ENCODE data around the gene NRIP3.
A peak's percentile ranks its signal among the peaks of the same experiment; 100 is the strongest.

The NRIP3 gene

DNA sequence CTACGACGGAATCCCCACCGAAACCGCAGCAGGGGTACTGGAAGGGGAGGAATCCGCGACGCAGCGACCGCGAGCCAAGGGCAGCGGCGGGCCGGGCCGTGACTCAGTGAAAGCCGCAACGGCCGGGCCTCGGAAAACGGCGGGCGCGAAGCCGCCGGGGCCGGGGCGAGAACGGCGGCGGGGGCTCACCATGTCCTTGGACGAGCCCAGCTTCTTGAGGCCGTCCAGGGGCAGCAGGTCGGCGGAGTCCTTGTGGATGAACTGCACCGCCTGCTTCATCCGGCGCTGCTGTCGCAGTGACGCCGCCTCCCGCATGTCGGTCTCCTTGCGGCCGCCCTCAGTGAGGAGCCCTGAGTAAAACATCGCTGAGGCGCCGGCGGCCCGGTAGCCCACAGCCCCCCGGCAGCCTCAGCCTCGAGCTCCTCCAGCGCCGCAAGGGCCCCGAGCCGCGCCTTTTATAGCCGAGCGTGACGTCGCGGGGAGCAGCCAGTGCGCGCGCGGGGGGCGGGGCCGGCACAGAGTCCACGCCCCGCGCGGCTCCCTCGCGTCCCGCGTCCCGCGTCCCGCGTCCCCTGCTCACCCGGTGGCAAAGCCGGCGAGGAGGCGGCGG, at the start of gene NRIP3:
Gene NRIP3 (minus strand): TSS at position 429 of the 610 bp plus-strand sequence. CDS start 66 bp downstream, at position 363.
- DNase-seq, result peak; percentile 13 to 16

DNA sequence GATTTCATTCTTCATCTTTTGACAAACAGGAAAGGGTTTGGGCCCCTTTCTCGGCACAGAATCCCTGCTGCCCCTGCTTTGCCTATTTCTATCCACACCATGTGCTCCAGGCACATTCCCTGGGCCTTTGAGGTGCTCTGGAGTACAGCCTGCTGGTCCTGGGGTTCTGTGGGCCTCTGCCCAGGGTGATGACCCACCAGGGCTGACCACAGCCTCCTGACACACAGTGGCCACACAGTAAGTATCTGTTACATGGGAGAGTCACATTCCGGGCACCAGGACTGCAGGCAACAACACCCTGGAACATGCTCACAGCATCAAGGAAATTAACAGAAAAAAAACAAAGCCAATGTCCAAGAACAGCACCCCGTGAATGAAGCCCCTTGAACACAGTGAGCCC, 48.5 kb upstream of the NRIP3 start:
- DNase-seq, result no peak

GRCh38 chr11:9049959-9050358, 46.2 kb upstream of the NRIP3 start:
- no peak for DNase-seq

DNA sequence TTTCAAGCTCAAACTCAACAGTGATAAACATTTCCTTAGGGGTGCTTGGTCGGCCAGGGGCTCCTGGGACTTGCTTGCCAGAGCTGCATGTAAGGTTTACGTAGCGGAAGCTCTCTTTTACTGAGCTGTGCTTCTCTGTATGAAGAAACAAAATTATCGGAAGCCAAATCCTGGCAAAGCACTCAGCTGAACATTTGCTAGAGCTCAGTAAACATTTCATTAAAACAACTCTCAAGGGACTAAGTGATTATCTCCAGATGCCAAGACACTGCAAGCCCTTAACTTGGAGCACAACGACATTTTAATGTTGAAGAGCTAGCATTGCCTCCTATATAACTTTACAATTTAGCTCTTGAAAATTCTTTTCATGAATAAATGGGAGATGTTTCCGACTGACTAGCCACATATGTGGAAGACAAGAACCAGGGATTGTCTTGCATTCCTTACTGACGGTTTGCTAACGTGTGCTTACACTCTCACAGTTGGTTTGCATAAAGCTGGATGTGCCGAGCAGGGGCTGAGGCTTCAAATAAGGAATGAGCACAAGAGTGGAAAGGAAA, 44.2 kb upstream of the NRIP3 start:
- DNase-seq, result no peak

- no peak for DNase-seq
These were observed 42.7 kb upstream of the NRIP3 start for GRCh38 chr11:9046481-9046880.

GRCh38 chr11:9042488-9042887, 38.7 kb upstream of the NRIP3 start:
- DNase-seq, result no peak

GRCh38 chr11:9041747-9042146, 37.9 kb upstream of the NRIP3 start:
- no peak for DNase-seq

DNA sequence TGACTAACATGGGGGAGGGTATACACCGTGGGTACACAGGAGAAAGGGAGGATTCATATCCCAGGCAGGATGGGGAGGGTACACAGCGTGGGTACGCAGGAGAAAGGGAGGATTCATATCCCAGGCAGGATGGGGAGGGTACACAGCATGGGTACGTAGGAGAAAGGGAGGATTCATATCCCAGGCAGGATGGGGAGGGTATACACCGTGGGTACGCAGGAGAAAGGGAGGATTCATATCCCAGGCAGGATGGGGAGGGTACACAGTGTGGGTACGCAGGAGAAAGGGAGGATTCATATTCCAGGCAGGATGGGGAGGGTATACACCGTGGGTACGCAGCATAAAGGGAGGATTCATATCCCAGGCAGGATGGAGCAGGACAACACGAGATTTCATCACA, 36.6 kb upstream of the NRIP3 start:
- DNase-seq, result no peak

- DNase-seq, result no peak
These were observed 36.1 kb upstream of the NRIP3 start for GRCh38 chr11:9039863-9040262.

GRCh38 chr11:9039198-9039597, 35.4 kb upstream of the NRIP3 start:
- no peak for DNase-seq

DNA sequence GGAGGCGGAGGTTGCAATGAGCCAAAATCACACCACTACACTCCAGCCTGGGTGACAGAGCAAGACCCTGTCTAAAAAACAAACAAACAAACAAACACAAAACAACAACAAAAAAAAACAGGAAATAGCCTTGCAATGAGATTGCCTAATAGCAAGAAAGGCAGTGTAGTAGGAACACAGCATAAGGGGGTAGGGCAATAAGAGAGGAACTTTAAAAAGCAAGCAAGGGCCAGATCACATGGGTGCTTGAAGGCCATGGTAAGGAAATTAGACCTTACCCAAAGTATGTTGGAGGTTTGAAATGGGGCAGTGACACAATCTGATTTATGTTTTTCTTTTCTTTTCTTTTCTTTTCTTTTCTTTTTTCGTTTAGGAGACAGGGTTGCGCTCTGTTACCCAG, 34.7 kb upstream of the NRIP3 start:
- DNase-seq, result no peak

DNA sequence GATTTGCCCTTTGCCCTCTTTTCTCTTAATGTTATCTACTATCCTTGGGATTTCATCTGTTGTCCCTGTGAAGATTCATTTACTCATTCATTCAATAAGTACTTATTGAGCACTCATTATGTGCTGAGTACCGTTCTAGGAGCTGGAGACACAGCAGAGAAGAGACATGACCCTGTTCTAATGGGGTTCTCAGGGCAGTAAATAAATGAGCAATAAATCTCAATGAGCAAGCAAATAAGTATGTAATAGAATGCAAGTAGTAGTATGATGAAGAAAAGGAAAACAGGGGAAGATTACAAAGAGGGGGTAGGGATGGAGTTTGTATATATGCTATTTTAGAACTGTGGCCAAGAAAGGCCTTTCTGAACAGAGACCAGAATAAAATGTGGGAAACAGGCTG, 34.2 kb upstream of the NRIP3 start:
- no peak for DNase-seq

- no peak for DNase-seq
These were observed 33.4 kb upstream of the NRIP3 start for GRCh38 chr11:9037046-9037780.

GRCh38 chr11:9030601-9031000, 26.8 kb upstream of the NRIP3 start:
- DNase-seq, result no peak

DNA sequence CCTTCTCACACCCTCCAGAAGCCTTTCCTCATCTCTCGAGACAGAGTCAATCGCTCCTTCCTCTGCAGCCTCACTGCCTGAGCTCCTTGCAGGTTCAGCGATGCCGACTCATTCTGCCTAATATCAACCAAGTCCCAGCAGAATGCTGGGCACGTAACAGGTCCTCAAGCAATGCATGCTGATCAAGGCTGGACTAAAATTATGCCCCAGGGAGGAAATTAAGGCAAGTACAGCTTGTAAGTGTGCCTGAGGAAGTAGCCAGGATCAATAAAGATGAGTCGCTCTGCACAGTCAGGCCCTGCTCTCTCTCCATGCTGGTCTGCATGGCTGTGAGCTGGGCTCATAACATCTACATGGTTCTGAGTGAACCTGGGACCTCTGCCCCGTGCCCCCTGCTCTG, 25.6 kb upstream of the NRIP3 start:
- no peak for DNase-seq

DNA sequence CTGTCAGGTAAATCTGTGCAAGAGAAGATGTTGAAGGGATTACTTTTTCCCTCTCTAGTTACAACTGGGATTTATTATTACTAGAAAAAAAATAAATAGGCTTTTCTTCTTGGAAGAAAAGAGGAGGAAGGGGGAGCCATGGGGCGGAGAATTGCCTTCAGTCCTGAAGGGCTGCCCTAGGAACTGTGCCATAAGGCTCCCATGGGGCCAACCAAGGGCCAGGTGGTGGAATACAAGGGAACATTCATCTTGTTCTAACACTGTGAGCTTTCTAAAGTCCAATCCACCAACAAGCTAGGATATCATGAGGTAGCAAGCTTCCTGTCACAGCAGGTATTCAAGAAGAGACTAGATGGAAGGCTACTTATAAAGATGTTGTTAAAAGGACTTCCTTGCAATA, 24.8 kb upstream of the NRIP3 start:
- DNase-seq, result no peak

DNA sequence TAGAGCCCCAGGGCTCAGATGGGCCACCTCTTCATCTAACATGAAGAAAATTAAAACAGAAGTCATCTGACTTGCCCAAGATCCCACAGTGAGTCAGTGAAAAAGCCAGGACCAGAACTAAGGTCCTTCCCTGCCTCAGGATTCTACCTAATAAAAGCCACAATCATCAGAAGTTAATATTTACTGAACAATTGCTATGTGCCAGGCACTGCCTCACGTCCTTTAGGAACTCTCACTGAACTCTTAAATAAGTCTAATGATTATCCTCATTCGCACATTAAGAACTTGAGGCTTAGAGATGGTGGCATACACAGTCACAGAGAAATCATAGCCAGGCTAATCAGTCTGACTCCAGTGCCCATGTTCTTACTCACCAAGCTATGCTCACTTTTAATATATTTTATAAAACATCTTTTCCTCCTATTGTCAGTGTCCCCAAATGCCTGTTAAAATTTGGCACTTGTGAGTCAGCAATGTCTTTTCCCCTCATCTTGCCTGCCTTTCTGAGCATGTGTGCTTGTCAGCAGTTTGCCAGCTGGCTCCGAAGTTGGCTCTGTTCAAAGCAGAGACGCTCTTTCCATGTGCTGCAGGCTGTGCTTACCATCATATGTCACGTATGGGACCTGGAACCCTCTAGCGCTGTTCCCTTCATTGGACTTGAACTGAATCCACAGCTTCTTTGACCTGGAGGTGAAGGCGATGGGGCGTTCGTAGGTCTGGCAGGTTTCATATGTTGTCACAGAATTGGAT, 21.5 kb upstream of the NRIP3 start:
- DNase-seq, result no peak

- no peak for DNase-seq
These were observed 19.3 kb upstream of the NRIP3 start for GRCh38 chr11:9022961-9023680.

DNA sequence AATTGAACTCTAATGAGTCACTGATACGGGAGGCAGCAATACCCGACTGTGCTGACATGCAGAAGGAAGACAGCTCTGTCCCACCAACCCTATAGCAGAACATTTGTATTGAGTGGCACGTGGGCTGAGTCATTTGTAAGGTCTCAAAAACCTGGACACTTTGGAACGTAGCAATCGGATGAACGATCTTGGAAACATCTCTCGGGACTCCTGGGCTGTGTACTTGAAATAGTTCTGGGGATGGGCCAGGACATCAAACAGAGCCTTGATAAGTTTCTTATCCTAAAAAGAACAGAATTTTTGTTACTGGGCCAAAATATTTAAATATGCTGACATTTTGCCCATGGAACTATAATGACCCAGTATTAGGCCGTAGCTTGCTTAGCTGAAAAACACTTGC, 17.1 kb upstream of the NRIP3 start:
- no peak for DNase-seq

DNA sequence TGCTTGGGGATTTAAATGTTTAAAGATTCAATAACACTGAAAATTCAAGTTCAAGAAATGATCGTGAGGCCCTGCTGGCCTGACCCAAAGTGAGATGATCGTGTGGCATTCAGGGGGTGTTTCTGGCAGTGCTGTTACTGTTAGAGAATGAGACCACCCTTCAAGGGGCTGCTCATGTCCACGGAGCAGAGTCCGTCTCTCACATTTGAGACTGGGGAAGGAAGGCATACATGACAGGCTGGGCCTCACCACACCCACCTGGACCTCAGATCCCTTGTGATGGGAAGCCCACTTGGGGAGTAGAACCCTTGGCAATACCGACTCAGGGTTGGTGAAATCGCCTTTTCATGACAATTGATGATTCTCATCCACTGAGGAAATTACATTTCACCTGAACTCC, 16.1 kb upstream of the NRIP3 start:
- no peak for DNase-seq

DNA sequence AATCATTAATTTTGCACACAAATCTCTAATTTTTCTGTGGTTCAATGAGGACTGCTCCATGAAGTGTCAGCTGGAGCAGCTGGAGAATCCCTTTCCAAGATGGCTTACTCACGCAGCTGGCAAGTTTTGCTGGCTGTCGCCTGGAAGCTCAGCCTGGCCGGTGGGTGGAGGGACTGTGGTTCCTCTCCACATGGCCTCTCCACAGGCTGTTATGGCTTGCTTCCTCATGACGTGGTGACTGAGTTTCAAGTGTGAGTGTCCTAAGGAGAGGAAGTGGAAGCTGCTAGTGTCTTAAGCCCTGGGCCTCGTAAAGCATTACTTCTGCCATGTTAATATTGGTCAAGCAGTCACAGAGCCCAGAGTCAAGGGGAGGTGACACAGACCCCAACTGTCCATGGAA, 14.0 kb upstream of the NRIP3 start:
- DNase-seq, result no peak

DNA sequence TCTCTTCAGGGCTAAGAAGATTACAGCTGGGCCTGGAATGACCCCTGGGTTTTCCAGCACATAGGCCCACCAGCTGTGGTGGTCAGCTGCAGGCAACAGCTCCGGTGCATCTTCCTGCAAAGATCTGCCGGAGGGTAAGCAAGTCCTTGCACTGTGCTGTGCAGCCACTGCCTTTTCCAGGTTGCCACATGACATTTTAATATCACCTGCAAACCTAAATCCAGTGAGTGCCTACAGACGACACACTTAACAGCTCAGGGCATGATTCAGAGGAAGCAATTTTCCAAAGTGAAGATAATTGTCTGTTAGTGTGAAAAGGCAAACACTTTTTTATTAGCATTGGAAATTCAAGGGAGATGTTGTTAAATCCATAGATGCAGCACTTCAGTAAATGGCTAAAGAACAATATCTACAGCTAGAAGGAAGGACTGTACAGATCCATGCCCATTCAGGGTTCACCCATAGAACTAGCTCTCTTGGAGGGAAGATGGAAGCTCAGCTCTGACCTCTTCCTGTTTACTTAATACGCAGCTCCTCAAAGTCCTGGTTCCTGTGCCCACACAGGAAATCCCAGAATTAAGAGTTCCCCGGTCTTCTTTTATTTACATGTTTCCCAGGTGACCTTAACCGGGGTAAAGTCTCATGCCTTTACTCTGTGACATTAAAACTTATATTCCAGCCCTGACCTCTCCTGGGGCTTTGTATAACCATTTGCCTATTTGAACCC, 13.3 kb upstream of the NRIP3 start:
- DNase-seq, result no peak
